Forelimb muscle (tissue), 1 donor: ENCODE data around the gene MT1H. TPM values are rescaled to one million over a fixed set of nuclear protein-coding genes. Genes with fewer than 3 reads are reported as not detected.
"Not testable (repeated sequence)": the region's sequence is repeated elsewhere in the genome, so short reads cannot be mapped to it uniquely, and the experiment has no call there.

ENCODE experiments used
- DNase-seq: peaks from one replicate; pipeline ENCODE4 v3.0.0-alpha.2; 2013; ENCODE audit warnings: low read depth
- polyA plus RNA-seq: library from polyadenylated mRNA; unstranded; fragments of 120-200 nt; gene quantifications from one replicate; pipeline ENCODE4 v1.2.1, GENCODE V29; 2013; ENCODE audit not compliant: insufficient read length

Gene MT1H
- polyA plus RNA-seq, 1 donor, result not detected

DNA sequence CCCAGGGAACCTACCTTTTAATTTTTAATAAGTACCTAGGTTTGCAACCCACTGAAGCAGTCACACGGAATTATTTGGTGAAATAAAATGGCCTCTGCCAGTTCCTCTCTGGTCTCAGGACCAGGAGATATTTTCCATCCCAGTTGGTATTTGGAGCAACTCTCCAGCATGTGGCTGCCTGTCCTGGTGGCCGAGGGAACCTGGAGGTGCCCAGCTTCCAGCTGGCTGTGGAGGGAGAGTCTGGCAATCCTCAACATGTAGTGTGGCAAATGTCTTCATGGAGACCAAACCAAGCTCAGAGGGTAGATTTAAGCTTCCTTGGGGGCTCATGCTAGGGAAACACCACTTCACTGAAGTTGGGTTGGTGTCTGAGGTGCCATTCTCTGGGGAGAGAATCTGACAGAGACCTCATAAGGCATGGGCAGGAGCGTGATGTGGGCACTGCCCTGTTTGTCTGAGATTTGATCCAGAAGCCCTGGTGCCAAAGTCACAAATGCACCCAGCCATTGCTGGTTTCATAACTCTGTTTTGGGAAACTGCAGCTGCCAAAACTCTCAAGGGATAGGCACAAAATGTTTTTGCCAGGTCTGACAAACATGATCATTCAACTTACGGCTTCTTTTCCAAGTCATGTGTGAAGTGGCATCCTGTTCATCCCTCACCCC, 15.4 kb downstream of the MT1H start:
- no peak for DNase-seq

DNA sequence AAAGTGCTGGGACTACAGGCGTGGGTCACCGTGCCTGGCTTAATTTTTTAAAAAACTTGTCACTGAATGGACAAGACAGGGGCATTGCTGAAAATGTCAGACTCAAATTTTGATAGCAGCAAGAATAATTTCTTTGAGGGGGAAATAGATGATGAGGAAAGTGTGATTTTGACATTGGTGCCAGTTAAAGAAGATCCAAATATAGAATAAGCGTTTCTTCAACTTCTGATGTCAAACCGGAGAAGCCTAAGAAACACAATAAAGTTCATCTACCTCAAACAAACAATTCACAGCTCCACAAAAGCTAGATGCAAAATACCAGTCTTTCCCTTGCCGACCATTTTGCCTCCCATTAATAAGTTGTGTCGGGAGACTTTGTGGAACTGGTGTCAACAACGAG, 17.1 kb downstream of the MT1H start:
- DNase-seq, result no peak

DNA sequence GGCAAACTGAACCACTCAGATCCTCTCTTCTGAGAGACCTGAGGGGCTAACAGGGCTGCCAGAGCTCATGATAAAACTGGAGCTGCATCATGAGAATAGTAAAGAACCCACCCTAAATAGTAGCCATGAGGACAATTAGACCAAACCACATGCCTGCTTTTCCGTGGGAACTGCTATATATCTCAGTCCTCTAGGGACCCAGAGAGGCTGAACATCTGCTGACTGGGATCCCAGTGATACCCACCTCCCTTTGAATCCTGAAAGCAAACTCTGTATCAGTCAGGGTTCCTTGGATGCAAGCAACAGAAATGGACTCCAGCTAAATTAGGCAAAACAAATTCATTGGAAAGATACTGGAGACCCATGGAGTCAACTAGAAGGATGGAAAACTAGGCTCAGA, 19.1 kb downstream of the MT1H start:
- no peak for DNase-seq

DNA sequence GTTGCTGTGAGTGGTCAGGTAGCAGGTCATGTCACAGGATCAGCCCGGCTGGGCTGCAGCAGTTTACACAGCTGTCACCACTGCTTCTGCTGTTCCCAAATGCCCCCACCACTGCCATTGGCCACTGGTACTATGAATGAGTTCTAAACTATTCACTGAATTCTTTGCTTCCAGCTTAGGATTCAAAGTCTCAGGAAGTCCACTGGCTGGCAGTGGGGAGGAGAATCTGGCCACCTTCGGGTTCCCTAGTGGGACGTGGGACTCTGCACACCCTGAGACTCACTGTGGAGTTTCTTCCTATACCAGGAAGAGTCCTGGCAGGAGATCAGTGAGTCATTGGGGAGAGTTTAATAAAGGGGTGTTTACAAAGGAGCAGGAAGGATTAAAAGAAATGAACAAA, 19.6 kb downstream of the MT1H start:
- no peak for DNase-seq

DNA sequence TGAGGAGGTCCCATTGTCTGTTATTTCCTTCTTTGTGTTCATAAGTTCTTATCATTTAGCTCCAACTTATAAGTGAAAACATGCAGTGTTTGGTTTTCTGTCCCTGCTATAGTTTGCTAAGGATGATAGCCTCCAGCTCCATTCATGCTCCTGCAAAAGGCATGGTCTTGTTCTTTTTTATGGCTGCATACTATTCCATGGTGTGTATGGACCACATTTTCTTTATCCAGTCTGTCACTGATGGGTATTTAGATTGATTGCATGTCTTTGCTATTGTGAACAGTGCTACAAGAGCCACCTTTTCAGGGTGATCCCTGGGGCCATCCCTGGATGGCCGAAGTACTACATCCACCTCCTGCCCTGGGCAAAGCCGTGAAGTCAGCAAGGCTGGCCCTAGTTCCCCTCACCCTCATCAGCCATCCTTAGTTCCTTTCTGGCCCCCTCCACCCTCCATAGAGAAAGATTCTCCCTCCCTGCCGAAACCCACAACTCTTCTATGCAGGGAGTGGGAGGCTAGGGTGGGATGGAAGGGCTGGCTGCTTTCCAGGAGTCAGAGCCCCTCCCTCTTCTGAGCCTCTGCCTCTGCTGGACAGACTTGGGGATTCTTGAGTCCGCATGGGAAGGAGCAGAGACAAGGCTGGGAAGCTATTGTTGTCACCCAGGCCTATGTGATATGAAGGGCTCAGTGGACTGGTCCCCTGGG, 21.0 kb downstream of the MT1H start:
- DNase-seq, result no peak

DNA sequence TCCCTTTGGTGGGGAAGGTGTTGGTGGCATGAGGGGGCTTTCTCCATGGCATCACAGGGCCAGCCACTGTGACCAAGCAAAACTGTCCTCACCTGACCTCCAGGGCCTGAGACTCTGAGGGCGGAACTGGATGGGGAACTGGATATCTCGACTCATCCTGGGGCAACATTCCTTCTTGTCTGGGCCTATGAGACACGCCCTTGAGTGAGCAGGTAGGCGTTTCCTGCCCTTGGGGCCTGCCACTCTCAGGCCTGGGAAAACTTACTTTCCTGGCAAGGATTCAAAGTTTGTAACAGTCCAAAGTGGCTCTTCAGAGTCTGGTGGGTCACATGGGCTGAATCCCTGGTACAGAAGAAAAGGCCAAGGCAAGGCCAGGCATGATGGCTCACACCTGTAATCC, 22.3 kb downstream of the MT1H start:
- DNase-seq, result no peak

DNA sequence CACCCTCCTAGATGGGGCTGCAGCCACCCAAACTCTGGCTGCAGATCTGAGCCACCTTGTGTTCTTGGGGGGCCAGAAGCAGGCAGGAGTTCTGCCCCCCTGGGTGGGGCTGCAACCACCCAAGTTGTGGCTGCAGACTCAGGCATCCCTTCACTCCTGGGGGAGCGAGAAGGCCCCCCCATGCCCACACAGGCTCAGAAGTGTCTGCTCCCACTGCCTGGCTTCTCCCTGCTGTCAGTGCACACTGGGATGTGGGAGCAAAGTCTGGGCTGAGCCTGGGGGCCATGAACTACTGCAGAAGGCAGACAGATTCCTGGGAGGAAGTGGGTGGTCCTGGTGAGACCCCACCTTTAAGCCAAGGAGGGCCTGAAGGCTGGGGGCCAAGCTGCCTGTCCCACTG, 25.6 kb downstream of the MT1H start:
- DNase-seq, result no peak

DNA sequence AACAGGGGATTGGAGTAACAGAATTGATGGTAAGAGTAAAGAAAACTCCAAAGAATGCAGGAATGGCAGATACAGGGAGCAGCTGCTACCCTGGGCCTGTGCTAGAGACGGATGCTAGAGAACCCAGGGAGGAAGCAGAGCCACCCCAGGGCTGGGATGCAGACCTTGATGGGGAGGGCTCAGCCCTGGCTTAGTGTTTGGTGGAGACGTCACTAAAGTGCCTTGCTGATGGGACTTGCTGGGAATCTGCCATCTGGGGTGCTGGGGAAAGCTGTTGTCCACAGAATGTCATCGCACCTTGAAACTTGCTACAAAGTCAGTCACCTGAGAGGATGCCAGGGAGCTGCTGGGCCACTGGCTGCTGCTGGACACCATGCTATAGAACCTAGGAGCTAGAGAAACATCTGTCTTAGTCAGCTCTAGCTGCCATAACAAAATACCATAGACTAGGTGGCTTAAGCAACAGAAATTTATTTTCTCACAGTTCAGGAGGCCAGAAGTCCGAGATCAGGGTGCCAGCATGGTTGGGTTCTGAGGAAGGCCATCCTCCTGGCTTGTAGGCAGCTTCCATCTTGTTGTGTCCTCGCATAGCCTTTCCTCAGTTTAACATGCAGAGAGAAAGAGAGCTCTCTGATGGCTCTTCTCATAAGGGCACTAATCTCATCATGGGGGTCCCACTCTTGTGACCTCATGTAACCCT, 28.0 kb downstream of the MT1H start:
- DNase-seq, result no peak

DNA sequence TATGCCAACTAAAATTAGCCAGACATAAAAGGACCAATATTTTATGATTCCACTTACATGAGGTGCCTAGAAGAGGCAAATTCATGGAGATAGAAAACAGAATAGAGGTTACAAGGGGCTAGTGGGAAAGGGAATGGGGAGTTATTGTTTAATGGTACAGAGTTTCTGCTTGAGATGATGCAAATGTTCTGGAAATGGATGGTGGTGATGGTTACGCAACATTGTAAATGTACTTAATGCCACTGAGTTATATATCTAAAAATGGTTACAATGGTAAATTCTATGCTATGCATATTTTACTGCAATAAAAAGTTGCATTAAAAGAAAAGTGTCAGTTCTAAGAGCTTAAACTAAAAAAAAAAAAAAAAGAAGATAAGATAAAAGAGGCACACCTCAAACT, 30.6 kb downstream of the MT1H start:
- DNase-seq, result no peak

DNA sequence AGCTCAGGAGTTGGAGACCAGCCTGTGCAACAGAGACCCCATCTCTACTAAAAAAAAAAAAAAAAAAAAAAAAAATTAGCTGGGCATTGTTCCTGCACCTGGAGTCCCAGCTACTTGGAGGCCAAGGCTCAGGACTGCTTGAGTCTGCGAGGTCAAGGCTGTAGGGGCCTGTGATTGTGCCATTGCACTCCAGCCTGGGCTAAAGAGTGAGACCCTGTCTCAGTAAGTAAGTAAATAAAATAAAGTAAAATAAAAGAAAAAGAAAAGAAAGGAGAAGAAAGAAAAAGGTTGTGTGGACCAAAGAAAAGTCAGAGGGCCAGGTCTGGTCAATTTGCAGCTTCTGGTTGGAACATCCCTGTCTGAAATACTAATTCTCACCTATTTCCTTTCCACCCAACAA, 31.0 kb downstream of the MT1H start:
- no peak for DNase-seq

DNA sequence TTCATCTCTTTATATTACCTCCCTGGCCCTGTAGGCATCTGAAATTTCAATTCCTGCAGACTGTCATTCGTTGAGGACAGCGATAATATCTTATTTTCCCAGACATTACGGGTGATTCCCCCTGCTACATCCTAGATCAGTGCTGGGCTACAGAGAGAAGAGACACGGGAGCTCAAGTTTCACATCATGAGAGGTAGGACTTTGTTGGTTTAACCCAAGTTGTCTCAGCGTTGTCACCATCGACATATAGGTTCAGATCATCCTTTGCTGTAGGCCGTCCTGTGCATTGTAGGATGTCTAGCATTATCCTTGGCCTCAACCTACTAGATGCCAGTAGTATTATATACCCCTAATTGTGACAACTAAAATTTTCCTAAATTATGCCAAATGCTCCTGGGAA, 31.9 kb downstream of the MT1H start:
- DNase-seq, result no peak

DNA sequence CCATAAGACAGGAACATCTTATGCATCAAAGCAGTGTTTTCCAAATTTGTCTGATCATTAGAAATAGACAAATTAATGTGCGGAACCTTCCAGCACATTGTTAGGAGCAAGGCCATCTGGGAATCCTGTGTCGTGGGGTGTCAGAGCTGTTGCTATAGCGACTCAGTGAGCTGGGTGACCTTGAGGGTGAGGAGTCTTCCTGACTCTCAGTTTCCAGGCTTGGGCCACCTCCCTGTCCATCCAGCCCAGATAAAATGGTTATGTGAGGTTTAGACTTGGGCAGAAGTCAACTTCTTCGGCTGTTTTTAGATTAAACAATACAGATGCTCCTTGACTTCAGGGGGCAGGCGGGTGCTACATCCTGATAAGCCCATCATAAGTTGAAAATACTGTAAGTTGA, 33.2 kb downstream of the MT1H start:
- DNase-seq, result no peak

DNA sequence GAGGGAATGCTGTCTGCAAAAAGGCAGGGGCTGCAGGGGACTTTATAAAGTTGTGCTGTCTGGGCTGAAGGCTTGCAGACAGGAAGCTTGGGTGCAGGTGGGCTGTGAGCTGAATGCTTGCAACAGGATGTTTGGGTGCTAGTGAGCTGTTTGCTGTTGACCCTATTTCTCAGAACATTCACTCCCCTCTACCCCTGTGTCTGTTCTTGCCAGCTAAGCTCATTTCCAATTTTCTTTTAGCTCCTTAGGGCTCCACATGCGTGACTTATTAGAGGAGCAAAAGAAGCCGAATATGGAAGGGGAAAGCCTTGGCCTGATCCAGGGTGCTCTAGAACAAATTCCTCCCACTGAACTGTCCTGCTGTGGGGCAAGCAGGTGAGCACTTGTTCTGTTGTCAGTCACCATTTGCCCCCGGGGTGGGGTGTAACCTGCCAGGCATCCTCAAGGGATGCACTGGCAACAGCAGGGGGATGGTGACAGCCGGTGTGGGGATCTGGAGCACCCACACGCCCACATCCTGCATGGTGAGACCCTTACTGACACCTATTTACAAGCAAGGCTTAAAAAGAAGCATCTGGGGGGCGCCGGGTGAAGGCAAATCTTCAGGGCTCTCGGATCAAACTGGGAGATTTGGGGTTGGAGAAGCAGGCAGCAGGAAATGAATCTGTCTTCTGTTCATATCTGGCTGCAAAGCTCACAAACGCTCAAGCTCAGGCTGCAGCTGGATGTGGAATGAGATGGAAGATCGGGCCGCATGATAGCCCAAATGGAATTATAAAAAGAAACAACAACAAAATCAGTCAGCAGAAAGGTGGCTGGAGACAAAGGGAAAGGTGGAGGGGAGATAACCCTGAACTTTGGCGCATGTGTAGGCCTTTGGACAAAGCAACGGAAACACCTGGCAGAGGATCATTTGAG, 39.2 kb downstream of the MT1H start:
- no peak for DNase-seq

DNA sequence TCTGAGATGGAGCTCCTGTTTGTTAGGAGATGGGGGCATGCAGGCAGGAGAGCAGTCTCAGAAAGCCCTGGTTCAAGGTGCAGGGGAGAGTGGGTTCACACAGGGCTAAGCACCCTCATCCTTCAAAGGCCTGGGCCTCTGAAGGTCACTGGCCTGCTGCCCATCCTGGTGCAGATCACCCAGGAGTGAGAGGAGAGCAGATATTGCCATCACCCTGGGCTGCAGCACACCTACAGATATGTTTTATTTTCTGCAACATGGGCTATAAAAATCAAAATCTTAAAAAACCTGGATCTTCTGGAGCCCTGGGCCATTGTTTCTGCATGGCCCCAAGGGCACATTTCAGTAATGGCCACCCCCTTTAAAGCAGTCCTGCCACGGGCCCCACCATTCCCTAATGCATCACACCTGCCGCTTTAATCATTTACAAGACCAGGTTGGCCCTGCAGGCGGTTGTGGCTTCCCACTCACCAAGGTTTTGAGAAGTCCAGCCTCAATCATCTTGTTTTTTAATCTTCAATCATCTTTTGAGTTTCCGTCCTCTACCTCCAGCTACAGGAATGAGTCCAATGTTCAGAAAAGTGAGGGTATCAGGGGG, 39.9 kb downstream of the MT1H start:
- DNase-seq, result no peak

DNA sequence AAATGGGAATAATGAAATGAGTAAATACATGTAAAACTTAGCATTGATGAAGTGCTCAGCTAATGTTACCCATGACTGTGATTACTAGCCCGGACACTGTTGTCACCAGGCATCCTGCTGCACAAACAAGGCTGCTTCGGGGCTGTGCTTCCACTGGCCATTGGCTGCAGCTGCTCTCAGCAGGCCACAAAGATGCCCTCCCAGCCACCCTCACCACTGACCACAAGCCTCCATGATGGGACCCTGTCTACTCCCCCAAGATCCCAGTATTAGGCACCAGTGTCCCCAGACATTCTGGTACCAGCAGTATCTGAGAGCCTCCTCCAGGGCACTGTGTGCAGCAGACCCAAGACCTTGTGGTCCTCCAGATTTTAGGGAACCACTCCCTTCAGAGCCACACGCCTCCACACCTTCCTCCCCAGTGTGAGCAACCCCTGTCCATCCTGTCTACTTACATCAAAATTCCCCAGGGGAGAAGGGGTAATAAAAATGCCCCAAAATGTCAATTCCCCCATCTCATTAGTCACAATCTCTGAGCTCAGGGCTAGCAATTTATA, 40.6 kb downstream of the MT1H start:
- DNase-seq, result no peak

DNA sequence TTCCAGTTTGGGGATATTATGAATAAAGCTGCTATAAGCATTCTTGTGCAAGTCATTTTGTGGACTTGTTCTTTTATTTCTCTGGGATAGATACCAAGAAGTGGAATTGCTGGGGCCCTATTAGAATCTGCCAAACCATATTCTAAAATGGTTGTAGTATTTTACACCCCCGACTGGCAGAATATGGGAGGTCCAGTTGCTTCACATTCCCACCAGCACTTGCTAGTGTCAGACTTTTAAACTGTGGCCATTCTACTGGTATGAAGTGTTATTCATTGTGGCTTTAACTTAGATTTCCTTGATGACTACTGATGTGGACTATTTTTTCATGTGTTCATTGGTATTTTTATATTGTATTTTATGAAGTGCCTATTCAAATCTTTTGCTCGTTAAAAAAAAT, 42.2 kb downstream of the MT1H start:
- no peak for DNase-seq

DNA sequence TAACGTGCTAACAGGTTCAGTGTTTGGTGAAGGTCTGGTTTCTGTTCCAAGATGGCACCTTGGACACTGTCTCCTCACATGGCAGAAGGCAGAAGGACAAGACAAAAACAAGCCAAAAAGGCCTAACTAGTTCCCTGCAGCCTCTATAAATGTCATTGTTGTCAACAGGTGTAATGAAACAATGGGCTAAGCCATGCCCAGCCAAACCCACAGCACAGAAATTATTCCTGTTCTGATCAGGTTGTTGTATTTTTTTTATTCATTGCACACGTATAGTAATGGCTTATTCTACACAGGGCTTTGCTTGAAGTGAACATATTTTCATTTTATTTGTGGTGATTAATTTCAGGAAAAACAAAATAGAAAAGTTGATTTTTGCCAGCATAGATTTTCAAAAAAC, 44.2 kb downstream of the MT1H start:
- DNase-seq, result no peak

DNA sequence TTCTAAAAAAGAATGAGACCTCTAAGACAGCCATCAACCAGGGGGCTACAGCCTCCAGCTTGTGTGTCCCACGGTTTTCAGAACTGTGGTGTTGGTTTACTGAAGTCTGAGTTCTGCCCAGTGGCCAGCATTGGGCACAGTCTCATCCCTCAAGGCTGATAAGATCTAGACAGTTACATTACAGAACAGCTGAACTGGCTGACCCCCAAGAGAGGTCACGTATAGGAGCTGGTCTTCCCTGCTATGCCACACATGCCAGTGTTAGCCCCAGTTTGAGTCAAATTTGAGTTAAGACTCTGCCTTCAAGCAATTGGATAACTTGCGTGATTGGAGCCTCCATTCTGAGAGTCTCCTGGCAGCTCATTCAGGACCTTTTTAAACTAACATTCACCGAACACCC, 45.5 kb downstream of the MT1H start:
- DNase-seq, result no peak

DNA sequence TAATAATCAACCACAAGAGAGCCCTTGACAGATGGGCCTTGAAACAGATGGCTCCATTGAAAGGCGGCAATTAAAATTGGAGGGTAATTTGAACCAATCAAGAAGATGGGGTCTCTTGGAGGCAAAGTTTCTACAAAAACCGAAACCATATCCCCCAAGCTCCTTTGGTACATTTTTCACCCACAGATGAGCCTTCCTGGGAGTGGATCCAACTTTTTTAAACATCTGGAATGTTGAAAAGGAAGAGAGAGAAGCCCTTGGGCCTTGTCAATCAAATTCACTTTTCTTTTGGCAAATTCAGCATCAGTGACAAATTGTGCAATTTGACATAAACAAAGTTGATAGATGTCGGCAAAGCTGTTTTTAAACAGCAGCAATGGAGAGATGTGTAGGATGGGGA, 47.1 kb downstream of the MT1H start:
- DNase-seq, result no peak

DNA sequence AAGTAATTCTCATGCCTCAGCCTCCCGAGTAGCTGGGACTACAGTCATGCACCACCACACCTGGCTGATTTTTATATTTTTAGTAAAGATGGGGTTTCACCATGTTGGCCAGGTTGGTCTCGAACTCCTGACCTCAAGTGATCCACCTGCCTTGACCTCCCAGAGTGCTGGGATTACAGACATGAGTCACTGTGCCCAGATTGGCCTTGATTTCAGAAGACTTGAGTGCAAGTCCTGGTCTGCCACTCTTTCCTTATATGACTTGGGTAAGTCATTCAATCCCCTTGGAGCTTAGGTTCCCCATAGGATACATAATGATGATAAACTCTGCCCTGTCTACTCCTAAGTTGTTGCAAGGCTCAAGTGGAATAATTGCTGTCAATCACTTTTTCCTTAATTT, 47.9 kb downstream of the MT1H start:
- not testable (repeated sequence) for DNase-seq
